ENCODE data around the gene C22orf15. TPM values are rescaled to one million over a fixed set of nuclear protein-coding genes. Genes with fewer than 3 reads are reported as not detected.

Gene C22orf15
- total and polyA plus RNA-seq, 9 of the 15 experiments (the other 6 are each of a cell fraction or from before 2014, with no cell fraction given), result 0.07 TPM; not detected in 8

GRCh38 chr22:23750714-23751440 is 11.9 kb upstream of the C22orf15 start, which contains the start of gene ZNF70 (continued):
- TF ChIP-seq YY1 (IDR thresholded peaks at IDR 0.05; ENCODE audit: borderline replicate concordance in 1 of 3, control insufficient read depth in 1 of 3, extremely low read depth in 1 of 3, insufficient read depth in 3 of 3, insufficient read length in 1 of 3, insufficient replicate concordance in 2 of 3, low read depth in 1 of 3, low read length in 2 of 3), result peak in 1 of 3 experiments; percentile 46
- TF ChIP-seq, protein P1, sequence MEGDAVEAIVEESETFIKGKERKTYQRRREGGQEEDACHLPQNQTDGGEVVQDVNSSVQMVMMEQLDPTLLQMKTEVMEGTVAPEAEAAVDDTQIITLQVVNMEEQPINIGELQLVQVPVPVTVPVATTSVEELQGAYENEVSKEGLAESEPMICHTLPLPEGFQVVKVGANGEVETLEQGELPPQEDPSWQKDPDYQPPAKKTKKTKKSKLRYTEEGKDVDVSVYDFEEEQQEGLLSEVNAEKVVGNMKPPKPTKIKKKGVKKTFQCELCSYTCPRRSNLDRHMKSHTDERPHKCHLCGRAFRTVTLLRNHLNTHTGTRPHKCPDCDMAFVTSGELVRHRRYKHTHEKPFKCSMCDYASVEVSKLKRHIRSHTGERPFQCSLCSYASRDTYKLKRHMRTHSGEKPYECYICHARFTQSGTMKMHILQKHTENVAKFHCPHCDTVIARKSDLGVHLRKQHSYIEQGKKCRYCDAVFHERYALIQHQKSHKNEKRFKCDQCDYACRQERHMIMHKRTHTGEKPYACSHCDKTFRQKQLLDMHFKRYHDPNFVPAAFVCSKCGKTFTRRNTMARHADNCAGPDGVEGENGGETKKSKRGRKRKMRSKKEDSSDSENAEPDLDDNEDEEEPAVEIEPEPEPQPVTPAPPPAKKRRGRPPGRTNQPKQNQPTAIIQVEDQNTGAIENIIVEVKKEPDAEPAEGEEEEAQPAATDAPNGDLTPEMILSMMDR (IDR thresholded peaks at IDR 0.05 in 2 of 3, conservative IDR thresholded peaks at IDR 0.05 in 1 of 3; ENCODE audit: insufficient read depth in 2 of 3, low read depth in 1 of 3, low read length in 3 of 3), result peak; percentile 35 to 49 (median 43); a peak in 4 of 6 replicates
- TF ChIP-seq ARNT (IDR thresholded peaks at IDR 0.05), result no peak
- TF ChIP-seq GATAD2A (IDR thresholded peaks at IDR 0.05), result no peak
- 0 out of 4 replicates have a peak, but pooled peaks of 1 of the 2 experiments have one; percentile 21 for TF ChIP-seq TEAD1 (CRISPR knock-in tag; IDR thresholded peaks at IDR 0.05)
- TF ChIP-seq SMAD4 (CRISPR knock-in tag; conservative IDR thresholded peaks at IDR 0.05), result peak; percentile 51; the same call in 1 of the 2 replicates
- TF ChIP-seq CCNT2 (IDR thresholded peaks at IDR 0.05; ENCODE audit: borderline replicate concordance, extremely low read depth, insufficient read length, low read depth, low read length), result peak; percentile 53
- peak; percentile 49 to 53 for TF ChIP-seq E2F6 (IDR thresholded peaks at IDR 0.05; ENCODE audit: borderline replicate concordance in 1 of 2, extremely low read depth in 1 of 2, insufficient read depth in 1 of 2, insufficient read length in 1 of 2, low read depth in 1 of 2, low read length in 1 of 2, poor library complexity in 1 of 2, severe bottlenecking in 1 of 2)
- 0 out of 2 replicates have a peak, but pooled peaks have one; percentile 20 for TF ChIP-seq RNF2 (IDR thresholded peaks at IDR 0.05)
- peak; percentile 84; the same call in 1 of the 2 replicates for TF ChIP-seq PHF8 (IDR thresholded peaks at IDR 0.05; ENCODE audit: borderline replicate concordance, low read length)
- TF ChIP-seq NRF1 (conservative IDR thresholded peaks at IDR 0.05 in 1 of 2, IDR thresholded peaks at IDR 0.05 in 1 of 2), result peak; percentile 8 to 49; a peak in 1 of 4 replicates
- peak; percentile 40; the same call in 1 of the 2 replicates for TF ChIP-seq E2F3 (CRISPR knock-in tag; IDR thresholded peaks at IDR 0.05)
- 0 out of 2 replicates have a peak, but pooled peaks have one; percentile 21 for TF ChIP-seq JUND (IDR thresholded peaks at IDR 0.05; ENCODE audit: borderline replicate concordance, low read depth, low read length)
- no peak for TF ChIP-seq JUND (tag; IDR thresholded peaks at IDR 0.05; ENCODE audit: borderline replicate concordance, low read depth, low read length)
- TF ChIP-seq, protein P2, sequence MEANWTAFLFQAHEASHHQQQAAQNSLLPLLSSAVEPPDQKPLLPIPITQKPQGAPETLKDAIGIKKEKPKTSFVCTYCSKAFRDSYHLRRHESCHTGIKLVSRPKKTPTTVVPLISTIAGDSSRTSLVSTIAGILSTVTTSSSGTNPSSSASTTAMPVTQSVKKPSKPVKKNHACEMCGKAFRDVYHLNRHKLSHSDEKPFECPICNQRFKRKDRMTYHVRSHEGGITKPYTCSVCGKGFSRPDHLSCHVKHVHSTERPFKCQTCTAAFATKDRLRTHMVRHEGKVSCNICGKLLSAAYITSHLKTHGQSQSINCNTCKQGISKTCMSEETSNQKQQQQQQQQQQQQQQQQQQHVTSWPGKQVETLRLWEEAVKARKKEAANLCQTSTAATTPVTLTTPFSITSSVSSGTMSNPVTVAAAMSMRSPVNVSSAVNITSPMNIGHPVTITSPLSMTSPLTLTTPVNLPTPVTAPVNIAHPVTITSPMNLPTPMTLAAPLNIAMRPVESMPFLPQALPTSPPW (CRISPR knock-in tag; IDR thresholded peaks at IDR 0.05), result peak; percentile 88
- peak; percentile 77 for TF ChIP-seq TAF1 (IDR thresholded peaks at IDR 0.05; ENCODE audit: control insufficient read depth, extremely low read depth, insufficient read depth, low read length, severe bottlenecking)
- TF ChIP-seq ZNF253 (CRISPR knock-in tag; conservative IDR thresholded peaks at IDR 0.05), result no peak
- peak; percentile 66 for TF ChIP-seq EP400 (IDR thresholded peaks at IDR 0.05)
- peak; percentile 65; the same call in 1 of the 2 replicates for TF ChIP-seq RB1 (IDR thresholded peaks at IDR 0.05; ENCODE audit: low read depth)
- peak; percentile 17; the same call in 1 of the 2 replicates for TF ChIP-seq TCF3 (CRISPR knock-in tag; IDR thresholded peaks at IDR 0.05)
- TF ChIP-seq TAF7 (tag; IDR thresholded peaks at IDR 0.05), result peak; percentile 66; the same call in 1 of the 2 replicates
- peak; percentile 65 for TF ChIP-seq ZFX (CRISPR knock-in tag; IDR thresholded peaks at IDR 0.05)
